Sciatic nerve (tissue), 2 donors: ENCODE data around the gene STAC2. TPM values are rescaled to one million over a fixed set of nuclear protein-coding genes. Genes with fewer than 3 reads are reported as not detected.
"Not testable (repeated sequence)": the region's sequence is repeated elsewhere in the genome, so short reads cannot be mapped to it uniquely, and the experiment has no call there.

Experiments used
- ATAC-seq: fragments of 200-7000 bp; cut with Tn5 transposase; one replicate; pipeline ENCODE4 v1.9.1; 2020; ENCODE audit warnings: mild to moderate bottlenecking, moderate library complexity
- DNase-seq: peaks from one replicate; pipeline ENCODE4 v3.0.0-alpha.2; 2020; ENCODE audit warnings: low spot score
- intact Hi-C: fragments of 100-400 bp; cut with DNase I; formaldehyde crosslinking; loops from one replicate; pipeline ENCODE4 v1.14.2; 2022
- total RNA-seq: library from RNA; stranded (reverse); fragmentation: NEBNext Ultra II Directional; extraction: Animal tissue kit (Norgen Biotek cat#: 25700); gene quantifications from one replicate; pipeline ENCODE4 v1.2.1, GENCODE V29; 2021
- donor health status: DM: no; HTN: no; CAD: no.
- donor health status: DM: no; HTN: no; CAD: no.

The STAC2 gene
- total RNA-seq, 1 donor from 2014 or later: 0.49 TPM

GRCh38 chr17:39170109-39170508 lies 55.6 kb downstream of the STAC2 start:
- ATAC-seq (no peak), DNase-seq (no peak)
- intact Hi-C loops: no loop called here

GRCh38 chr17:39169518-39169917 lies 56.2 kb downstream of the STAC2 start:
- DNase-seq (no peak), ATAC-seq (no peak)
- intact Hi-C loops: no loop called here

GRCh38 chr17:39169101-39169500 lies 56.6 kb downstream of the STAC2 start:
- DNase-seq (no peak), ATAC-seq (no peak)
- intact Hi-C loops: no loop called here

- DNase-seq, intact Hi-C loops, ATAC-seq: not testable (repeated sequence)
Observed at GRCh38 chr17:39168503-39168902, 57.2 kb downstream of the STAC2 start.

GRCh38 chr17:39167476-39167875 lies 58.3 kb downstream of the STAC2 start:
- intact Hi-C loops: no loop called here
- DNase-seq (no peak), ATAC-seq (peak; percentile 60)

GRCh38 chr17:39166437-39167335 lies 59.1 kb downstream of the STAC2 start:
- intact Hi-C loops: no loop called here
- ATAC-seq (no peak), DNase-seq (no peak)

GRCh38 chr17:39165841-39166349 lies 59.9 kb downstream of the STAC2 start, which contains the start of gene ARL5C:
TSS of gene ARL5C (minus strand) at chr17:39166161. CDS start at chr17:39165760, 401 bp downstream.
- ATAC-seq (no peak), DNase-seq (no peak)
- intact Hi-C loops: no loop called here

- DNase-seq (no peak), ATAC-seq (peak; percentile 13)
- intact Hi-C loops: no loop called here
Observed at GRCh38 chr17:39165178-39165840, 60.4 kb downstream of the STAC2 start.

- DNase-seq (peak; percentile 93), ATAC-seq (peak; percentile 94)
- intact Hi-C loops: no loop called here
Observed at GRCh38 chr17:39164675-39165143, 61.0 kb downstream of the STAC2 start.

GRCh38 chr17:39161962-39162361 lies 63.8 kb downstream of the STAC2 start:
- ATAC-seq: no peak
- intact Hi-C loops: no loop called here
- no peak for DNase-seq

Other genes starting within 250 kb of the STAC2 start
- 36.4 TPM for gene PLXDC1, start 74.3 kb downstream of the STAC2 start, total RNA-seq
- not detected for gene ARL5C, start 59.8 kb downstream of the STAC2 start, total RNA-seq
- 16.9 TPM for gene CACNB1, start 28.3 kb downstream of the STAC2 start, total RNA-seq
- 1,170 TPM for gene RPL19, start 25.7 kb downstream of the STAC2 start, total RNA-seq
- 29.1 TPM for gene FBXL20, start 175.7 kb upstream of the STAC2 start, total RNA-seq
- gene MED1, start 225.3 kb upstream of the STAC2 start, total RNA-seq: 36.4 TPM
- gene CDK12, start 235.5 kb upstream of the STAC2 start, total RNA-seq: 65.2 TPM